Spleen (tissue), 7 donors: ENCODE data around the gene CST3.

ENCODE experiments used
- CTCF ChIP-seq, 11 experiments: fragments of 200-600 bp in 7 of 11; fragments of 450-650 bp in 4 of 11; sonication (generic) in 4 of 11; IDR thresholded peaks in 8 of 11; conservative IDR thresholded peaks in 3 of 11; 1 replicate in 7 of 11; 2 replicates in 4 of 11; pipeline versions ENCODE4 v1.4.0 to v1.8.0; 2016 to 2021; ENCODE audit warnings: antibody characterized with exemption in 11 of 11, inconsistent platforms in 4 of 11, mild to moderate bottlenecking in 1 of 11
- POLR2A ChIP-seq, 3 donors: fragments of 450-650 bp; IDR thresholded peaks; one replicate each; pipeline ENCODE4 v1.5.1; 2017; ENCODE audit warnings: antibody characterized with exemption in 3 of 3, mild to moderate bottlenecking in 1 of 3
- POLR2AphosphoS5 ChIP-seq, 3 donors: sonication (generic); formaldehyde crosslinking; IDR thresholded peaks; one replicate each; pipeline ENCODE4 v1.5.1; 2017; ENCODE audit warnings: antibody characterized with exemption in 3 of 3
- donor health status: DM: no; HTN: no; CAD: no; lungs with moderate emphysema.
- donor health status: DM: no; HTN: no; CAD: no.
- donor health status: DM: no; HTN: no; CAD: no.

- no peak for TF ChIP-seq CTCF (IDR thresholded peaks at IDR 0.05 in 8 of 11, conservative IDR thresholded peaks at IDR 0.05 in 3 of 11)
- no peak for TF ChIP-seq POLR2AphosphoS5 (IDR thresholded peaks at IDR 0.05)
- TF ChIP-seq POLR2A (IDR thresholded peaks at IDR 0.05): no peak
Observed at GRCh38 chr20:23662276-23662870, 24.6 kb upstream of the CST3 start.
